Measurements from ENCODE around the gene FSTL4.

DNA sequence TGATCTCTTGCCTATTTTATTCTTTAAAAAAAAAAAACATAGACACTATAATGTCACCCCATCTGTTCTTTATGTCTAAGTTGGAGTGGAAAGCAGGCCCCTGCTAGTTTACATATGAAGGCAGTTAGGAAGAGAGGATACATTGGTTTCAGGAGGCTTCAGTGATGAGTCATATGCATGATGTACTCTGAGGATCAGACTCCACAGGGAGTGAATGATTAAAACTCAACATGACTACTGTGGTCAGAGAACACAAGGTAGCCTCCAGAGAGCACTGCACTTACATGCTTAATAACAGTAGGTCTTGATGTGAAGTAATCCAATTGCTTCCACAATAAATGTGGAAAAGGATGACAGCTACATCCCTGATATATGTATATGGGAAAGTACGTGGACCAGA is 22.7 kb upstream of the FSTL4 start:
- TF ChIP-seq, protein P1, sequence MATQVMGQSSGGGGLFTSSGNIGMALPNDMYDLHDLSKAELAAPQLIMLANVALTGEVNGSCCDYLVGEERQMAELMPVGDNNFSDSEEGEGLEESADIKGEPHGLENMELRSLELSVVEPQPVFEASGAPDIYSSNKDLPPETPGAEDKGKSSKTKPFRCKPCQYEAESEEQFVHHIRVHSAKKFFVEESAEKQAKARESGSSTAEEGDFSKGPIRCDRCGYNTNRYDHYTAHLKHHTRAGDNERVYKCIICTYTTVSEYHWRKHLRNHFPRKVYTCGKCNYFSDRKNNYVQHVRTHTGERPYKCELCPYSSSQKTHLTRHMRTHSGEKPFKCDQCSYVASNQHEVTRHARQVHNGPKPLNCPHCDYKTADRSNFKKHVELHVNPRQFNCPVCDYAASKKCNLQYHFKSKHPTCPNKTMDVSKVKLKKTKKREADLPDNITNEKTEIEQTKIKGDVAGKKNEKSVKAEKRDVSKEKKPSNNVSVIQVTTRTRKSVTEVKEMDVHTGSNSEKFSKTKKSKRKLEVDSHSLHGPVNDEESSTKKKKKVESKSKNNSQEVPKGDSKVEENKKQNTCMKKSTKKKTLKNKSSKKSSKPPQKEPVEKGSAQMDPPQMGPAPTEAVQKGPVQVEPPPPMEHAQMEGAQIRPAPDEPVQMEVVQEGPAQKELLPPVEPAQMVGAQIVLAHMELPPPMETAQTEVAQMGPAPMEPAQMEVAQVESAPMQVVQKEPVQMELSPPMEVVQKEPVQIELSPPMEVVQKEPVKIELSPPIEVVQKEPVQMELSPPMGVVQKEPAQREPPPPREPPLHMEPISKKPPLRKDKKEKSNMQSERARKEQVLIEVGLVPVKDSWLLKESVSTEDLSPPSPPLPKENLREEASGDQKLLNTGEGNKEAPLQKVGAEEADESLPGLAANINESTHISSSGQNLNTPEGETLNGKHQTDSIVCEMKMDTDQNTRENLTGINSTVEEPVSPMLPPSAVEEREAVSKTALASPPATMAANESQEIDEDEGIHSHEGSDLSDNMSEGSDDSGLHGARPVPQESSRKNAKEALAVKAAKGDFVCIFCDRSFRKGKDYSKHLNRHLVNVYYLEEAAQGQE (IDR thresholded peaks at IDR 0.05; ENCODE audit: low read depth, low read length) = no peak
- TF ChIP-seq MXI1 (IDR thresholded peaks at IDR 0.05; ENCODE audit: low read depth, low read length) (no peak), EZH2phosphoT487 (IDR thresholded peaks at IDR 0.05; ENCODE audit: borderline replicate concordance, low read depth) (no peak), POLR2AphosphoS5 (IDR thresholded peaks at IDR 0.05; ENCODE audit: low read depth, low read length) (no peak), RFX5 (IDR thresholded peaks at IDR 0.05; ENCODE audit: low read length) (no peak), SMC3 (IDR thresholded peaks at IDR 0.05; ENCODE audit: low read depth, low read length) (no peak)

Data from SK-N-SH (cell line).